ENCODE data around the gene LYRM1. TPM values are rescaled to one million over a fixed set of nuclear protein-coding genes. Genes with fewer than 3 reads are reported as not detected.

The LYRM1 gene
- total and polyA plus RNA-seq, 2 of the 8 experiments (the other 6 are each of a cell fraction or from before 2014, with no cell fraction given): 11.6 to 13.4 TPM

GRCh38 chr16:20900299-20901067 lies at the start of gene LYRM1, which contains the start of gene DCUN1D3 (continued):
- TF ChIP-seq EP300 (IDR thresholded peaks at IDR 0.05; ENCODE audit: borderline replicate concordance in 1 of 2, low read depth in 2 of 2, low read length in 2 of 2) (peak in 1 of 2 experiments; percentile 98; a peak in 2 of 3 replicates), PHF8 (conservative IDR thresholded peaks at IDR 0.05; ENCODE audit: low read depth, low read length) (peak; percentile 83), TBP (IDR thresholded peaks at IDR 0.05; ENCODE audit: low read depth, low read length) (peak; percentile 74; the same call in 1 of the 2 replicates), POU5F1 (IDR thresholded peaks at IDR 0.05; ENCODE audit: low read depth, low read length) (no peak), SAP30 (IDR thresholded peaks at IDR 0.05; ENCODE audit: insufficient read depth, insufficient replicate concordance, low read length) (no peak), KDM1A (IDR thresholded peaks at IDR 0.05; ENCODE audit: borderline replicate concordance, low read length) (no peak), ZNF274 (IDR thresholded peaks at IDR 0.05; ENCODE audit: borderline replicate concordance, extremely low read depth, low read length) (no peak), NANOG (IDR thresholded peaks at IDR 0.05; ENCODE audit: insufficient read depth, low read depth, low read length, poor library complexity, severe bottlenecking) (no peak), YY1 (IDR thresholded peaks at IDR 0.05; ENCODE audit: low read depth, low read length) (no peak), HDAC2 (IDR thresholded peaks at IDR 0.05; ENCODE audit: borderline replicate concordance in 1 of 2, low read depth in 2 of 2, low read length in 2 of 2) (no peak), SP2 (IDR thresholded peaks at IDR 0.05; ENCODE audit: low read length) (no peak), SP4 (IDR thresholded peaks at IDR 0.05; ENCODE audit: low read length) (no peak; the same call in 1 of the 2 replicates), SUZ12 (IDR thresholded peaks at IDR 0.05; ENCODE audit: low read length) (no peak), SIN3A (conservative IDR thresholded peaks at IDR 0.05 in 1 of 2, IDR thresholded peaks at IDR 0.05 in 1 of 2; ENCODE audit: low read depth in 1 of 2, low read length in 2 of 2) (peak in 1 of 2 experiments; percentile 70; a peak in 2 of 4 replicates), CEBPB (IDR thresholded peaks at IDR 0.05; ENCODE audit: low read depth, low read length) (peak; percentile 97), BCL11A (IDR thresholded peaks at IDR 0.05; ENCODE audit: low read depth in 2 of 2, low read length in 2 of 2) (no peak), BACH1 (IDR thresholded peaks at IDR 0.05; ENCODE audit: low read length) (no peak), CHD2 (IDR thresholded peaks at IDR 0.05; ENCODE audit: low read length) (no peak)
- TF ChIP-seq, protein P1, sequence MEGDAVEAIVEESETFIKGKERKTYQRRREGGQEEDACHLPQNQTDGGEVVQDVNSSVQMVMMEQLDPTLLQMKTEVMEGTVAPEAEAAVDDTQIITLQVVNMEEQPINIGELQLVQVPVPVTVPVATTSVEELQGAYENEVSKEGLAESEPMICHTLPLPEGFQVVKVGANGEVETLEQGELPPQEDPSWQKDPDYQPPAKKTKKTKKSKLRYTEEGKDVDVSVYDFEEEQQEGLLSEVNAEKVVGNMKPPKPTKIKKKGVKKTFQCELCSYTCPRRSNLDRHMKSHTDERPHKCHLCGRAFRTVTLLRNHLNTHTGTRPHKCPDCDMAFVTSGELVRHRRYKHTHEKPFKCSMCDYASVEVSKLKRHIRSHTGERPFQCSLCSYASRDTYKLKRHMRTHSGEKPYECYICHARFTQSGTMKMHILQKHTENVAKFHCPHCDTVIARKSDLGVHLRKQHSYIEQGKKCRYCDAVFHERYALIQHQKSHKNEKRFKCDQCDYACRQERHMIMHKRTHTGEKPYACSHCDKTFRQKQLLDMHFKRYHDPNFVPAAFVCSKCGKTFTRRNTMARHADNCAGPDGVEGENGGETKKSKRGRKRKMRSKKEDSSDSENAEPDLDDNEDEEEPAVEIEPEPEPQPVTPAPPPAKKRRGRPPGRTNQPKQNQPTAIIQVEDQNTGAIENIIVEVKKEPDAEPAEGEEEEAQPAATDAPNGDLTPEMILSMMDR (IDR thresholded peaks at IDR 0.05; ENCODE audit: control extremely low read depth in 1 of 3, insufficient read depth in 1 of 3, low read depth in 1 of 3, low read length in 3 of 3): no peak
- TF ChIP-seq, protein P2, sequence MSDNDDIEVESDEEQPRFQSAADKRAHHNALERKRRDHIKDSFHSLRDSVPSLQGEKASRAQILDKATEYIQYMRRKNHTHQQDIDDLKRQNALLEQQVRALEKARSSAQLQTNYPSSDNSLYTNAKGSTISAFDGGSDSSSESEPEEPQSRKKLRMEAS (IDR thresholded peaks at IDR 0.05): peak; percentile 20
